ENCODE data around the gene FAM156A. TPM values are rescaled to one million over a fixed set of nuclear protein-coding genes. Genes with fewer than 3 reads are reported as not detected.
A peak's percentile ranks its signal among the peaks of the same experiment; 100 is the strongest.

FAM156A gene
- total and polyA plus RNA-seq, 2 of the 4 experiments (the other 2 are of a cell fraction), result 7.5 to 39.2 TPM

GRCh38 chrX:52934704-52935469 lies 23.4 kb downstream of the FAM156A start:
- peak overlapping the region; percentile 85 for H3K4me2 ChIP-seq (ENCODE audit: low read depth, low read length)
- H2BK120ac ChIP-seq (ENCODE audit: low read depth, low read length), result peak overlapping the region; percentile 95
- peak overlapping the region; percentile 98 for H2AK9ac ChIP-seq (replicated peaks; ENCODE audit: low read depth, low read length, poor library complexity)
- BruUV-seq (replicated peaks), result no TSS peak
- peak overlapping the region; percentile 91 for H2BK5ac ChIP-seq (ENCODE audit: low read depth, low read length, poor library complexity, severe bottlenecking)
- H3K27me3 ChIP-seq (ENCODE audit: control insufficient read depth, insufficient read depth, low read length), result no peaks in the 10 kb centered on the region
- no peaks in the 10 kb centered on the region for H3K36me3 ChIP-seq (ENCODE audit: control insufficient read depth, insufficient read depth, low read length)
- DNase-seq (peak; percentile 96), ATAC-seq (ENCODE audit: low read depth) (peak; percentile 96)
- H3K9me3 ChIP-seq (ENCODE audit: control insufficient read depth, insufficient read depth, low read length), result no peaks in the 10 kb centered on the region
- H3K4me1 ChIP-seq (ENCODE audit: control insufficient read depth, insufficient read depth, low read length), result no peaks in the 10 kb centered on the region
- peak overlapping the region; percentile 99 for H3K14ac ChIP-seq (replicated peaks; ENCODE audit: low read depth, low read length)
- H4K5ac ChIP-seq (ENCODE audit: low read depth, low read length), result peak overlapping the region; percentile 95
- peak overlapping the region; percentile 88 for H3K18ac ChIP-seq (ENCODE audit: low read depth, low read length)
- H3K4me3 ChIP-seq (ENCODE audit: insufficient read depth, low read depth, low read length), result peak overlapping the region; percentile 57
- peak overlapping the region; percentile 99 for H4K91ac ChIP-seq (ENCODE audit: insufficient read depth, low read depth, low read length)
- dilution Hi-C loops (cut with HindIII; ENCODE audit: low sequenced_read_pairs, unreplicated experiment), result no loop called here
- in situ Hi-C loops (cut with MboI; ENCODE audit: low sequenced_read_pairs), result no loop called here
- H2BK20ac ChIP-seq (ENCODE audit: low read depth, low read length), result peak overlapping the region; percentile 90
- ChIA-PET POLR2A (ENCODE audit: unreplicated experiment) (interaction anchor here (0.6 kb wide), 1 partner anchor 311 kb away, joined by 5 read pairs; no protein-coding TSS in a partner anchor), CTCF (no interaction called here)
- peak overlapping the region; percentile 97 for H2AK5ac ChIP-seq (ENCODE audit: low read depth, low read length)
- peaks cover 0 to 2% of the 10 kb centered on the region in 2 experiments; a peak in 1 of 4 replicates for H3K79me1 ChIP-seq (ENCODE audit: low read depth in 1 of 2, low read length in 2 of 2)
- H4K20me1 ChIP-seq (ENCODE audit: insufficient read depth, low read length), result no peaks in the 10 kb centered on the region
- H3K23ac ChIP-seq (ENCODE audit: low read depth, low read length), result peak overlapping the region; percentile 98
- peak overlapping the region; percentile 95 for H3K9ac ChIP-seq (ENCODE audit: low read depth, low read length)
- H4K8ac ChIP-seq (ENCODE audit: low read depth in 2 of 2, low read length in 2 of 2), result peak overlapping the region; percentile 57 to 97
- H2AFZ ChIP-seq (replicated peaks; ENCODE audit: low read length, poor library complexity), result peak overlapping the region; percentile 100
- peak overlapping the region; percentile 95 for H3K56ac ChIP-seq (ENCODE audit: extremely low read depth, insufficient read depth, low read length)
- peak overlapping the region; percentile 97 for H3K27ac ChIP-seq (ENCODE audit: insufficient read depth, low read length)
- H2BK15ac ChIP-seq (ENCODE audit: low read depth, low read length), result peak overlapping the region; percentile 86; the same call in 1 of the 3 replicates
- H3K9me1 ChIP-seq (ENCODE audit: insufficient read depth, low read length), result peaks cover 2% of the 10 kb centered on the region; the same call in 1 of the 2 replicates
- 0% methylated on average over 2 of the region's 61 CpGs; no CpG with 5 or more reads in 1 of the 2 experiments for WGBS, 2 experiments (ENCODE audit: extremely low coverage in 2 of 2, insufficient read length in 1 of 2)
- intact Hi-C loops (cut with micrococcal nuclease), result no loop called here
- peak overlapping the region; percentile 99 for H3K4ac ChIP-seq (ENCODE audit: low read depth, low read length)
- TF ChIP-seq, protein P1, sequence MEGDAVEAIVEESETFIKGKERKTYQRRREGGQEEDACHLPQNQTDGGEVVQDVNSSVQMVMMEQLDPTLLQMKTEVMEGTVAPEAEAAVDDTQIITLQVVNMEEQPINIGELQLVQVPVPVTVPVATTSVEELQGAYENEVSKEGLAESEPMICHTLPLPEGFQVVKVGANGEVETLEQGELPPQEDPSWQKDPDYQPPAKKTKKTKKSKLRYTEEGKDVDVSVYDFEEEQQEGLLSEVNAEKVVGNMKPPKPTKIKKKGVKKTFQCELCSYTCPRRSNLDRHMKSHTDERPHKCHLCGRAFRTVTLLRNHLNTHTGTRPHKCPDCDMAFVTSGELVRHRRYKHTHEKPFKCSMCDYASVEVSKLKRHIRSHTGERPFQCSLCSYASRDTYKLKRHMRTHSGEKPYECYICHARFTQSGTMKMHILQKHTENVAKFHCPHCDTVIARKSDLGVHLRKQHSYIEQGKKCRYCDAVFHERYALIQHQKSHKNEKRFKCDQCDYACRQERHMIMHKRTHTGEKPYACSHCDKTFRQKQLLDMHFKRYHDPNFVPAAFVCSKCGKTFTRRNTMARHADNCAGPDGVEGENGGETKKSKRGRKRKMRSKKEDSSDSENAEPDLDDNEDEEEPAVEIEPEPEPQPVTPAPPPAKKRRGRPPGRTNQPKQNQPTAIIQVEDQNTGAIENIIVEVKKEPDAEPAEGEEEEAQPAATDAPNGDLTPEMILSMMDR (conservative IDR thresholded peaks at IDR 0.05; ENCODE audit: low read depth, low read length), result peak; percentile 98
- TF ChIP-seq CEBPB (IDR thresholded peaks at IDR 0.05; ENCODE audit: low read depth, low read length), result peak; percentile 89
- TF ChIP-seq MAFK (IDR thresholded peaks at IDR 0.05; ENCODE audit: low read depth, low read length), result no peak
- no peak for TF ChIP-seq ELK1 (IDR thresholded peaks at IDR 0.05; ENCODE audit: borderline replicate concordance, low read depth, low read length)
- peak; percentile 62 for TF ChIP-seq SMC3 (IDR thresholded peaks at IDR 0.05; ENCODE audit: low read depth, low read length)
- peak; percentile 98 for TF ChIP-seq RAD21 (IDR thresholded peaks at IDR 0.05; ENCODE audit: low read length)
- peak; percentile 8; the same call in 1 of the 2 replicates for TF ChIP-seq FOS (IDR thresholded peaks at IDR 0.05; ENCODE audit: low read depth, low read length)
- 0 out of 2 replicates have a peak, but pooled peaks have one; percentile 14 for TF ChIP-seq MXI1 (IDR thresholded peaks at IDR 0.05; ENCODE audit: borderline replicate concordance, low read depth, low read length)
- no peak for TF ChIP-seq USF2 (IDR thresholded peaks at IDR 0.05; ENCODE audit: low read depth, low read length)
- TF ChIP-seq RFX5 (IDR thresholded peaks at IDR 0.05; ENCODE audit: low read depth, low read length), result no peak
- TF ChIP-seq POLR2A (IDR thresholded peaks at IDR 0.05; ENCODE audit: low read depth, low read length), result peak; percentile 69
- TF ChIP-seq NFE2L2 (IDR thresholded peaks at IDR 0.05; ENCODE audit: low read depth, low read length), result no peak
- peak; percentile 100 for TF ChIP-seq MAZ (IDR thresholded peaks at IDR 0.05; ENCODE audit: borderline replicate concordance, low read depth, low read length)
- TF ChIP-seq RCOR1 (IDR thresholded peaks at IDR 0.05; ENCODE audit: insufficient replicate concordance, low read length), result no peak

Measured in IMR-90 (cell line).